WTC11 (cell line): Measurements from ENCODE around the gene FBF1. TPM values are rescaled to one million over a fixed set of nuclear protein-coding genes. Genes with fewer than 3 reads are reported as not detected.
"Not testable (repeated sequence)": the region's sequence is repeated elsewhere in the genome, so short reads cannot be mapped to it uniquely, and the experiment has no call there.

Experiments used
- ATAC-seq: fragments of 200-7000 bp; cut with Tn5 transposase; 2 replicates; pipeline ENCODE4 v1.10.0; 2021; ENCODE audit warnings: mild to moderate bottlenecking, moderate library complexity
- CTCF ChIA-PET: fragments of 300-600 bp; sonication (Branson Sonifier 250); formaldehyde crosslinking; loops from one replicate; lab custom pipeline; 2021; ENCODE audit warnings: antibody characterized with exemption; lab: Charles Lee
- POLR2A ChIA-PET: fragments of 350-600 bp; sonication (Branson Sonifier 250); formaldehyde crosslinking; loops from one replicate; lab custom pipeline; 2021; ENCODE audit warnings: antibody characterized with exemption; lab: Charles Lee
- DNase-seq: peaks from one replicate; pipeline ENCODE4 v3.0.0; 2021; ENCODE audit warnings: low spot score
- H3K27ac Mint-ChIP-seq: 2 replicates; pipeline ENCODE4 v1.8.0; 2021; ENCODE audit warnings: mixed read lengths
- H3K27me3 Mint-ChIP-seq: 2 replicates; pipeline ENCODE4 v1.8.0; 2021; ENCODE audit warnings: low read depth, mild to moderate bottlenecking, moderate library complexity, mixed read lengths
- H3K36me3 Mint-ChIP-seq: 2 replicates; pipeline ENCODE4 v1.8.0; 2021; ENCODE audit warnings: mixed read lengths
- H3K4me1 Mint-ChIP-seq: 2 replicates; pipeline ENCODE4 v1.8.0; 2022; ENCODE audit warnings: mixed read lengths
- H3K4me3 Mint-ChIP-seq: 2 replicates; pipeline ENCODE4 v1.8.0; 2021; ENCODE audit warnings: mild to moderate bottlenecking, moderate library complexity, mixed read lengths
- H3K9me3 Mint-ChIP-seq: 2 replicates; pipeline ENCODE4 v1.8.0; 2021; ENCODE audit warnings: mixed read lengths
- ATF1 ChIP-seq: sonication (generic); formaldehyde crosslinking; IDR thresholded peaks from 2 replicates; pipeline ENCODE4 v1.8.1; 2023; ENCODE audit warnings: mild to moderate bottlenecking, moderate library complexity, missing genetic modification reagents
- ATF6 ChIP-seq: sonication (generic); formaldehyde crosslinking; IDR thresholded peaks from 2 replicates; pipeline ENCODE4 v1.8.1; 2023; ENCODE audit warnings: mild to moderate bottlenecking, missing genetic modification reagents
- FOXK1 ChIP-seq: sonication (generic); formaldehyde crosslinking; IDR thresholded peaks from 2 replicates; pipeline ENCODE4 v1.8.0; 2022; ENCODE audit warnings: mild to moderate bottlenecking, moderate library complexity, missing genetic modification reagents
- GABPB1 ChIP-seq: sonication (generic); formaldehyde crosslinking; IDR thresholded peaks from 2 replicates; pipeline ENCODE4 v1.8.1; 2023; ENCODE audit warnings: mild to moderate bottlenecking, missing genetic modification reagents
- GTF2I ChIP-seq: fragments of 250-450 bp; sonication (Bioruptor Pico); conservative IDR thresholded peaks from 2 replicates; pipeline ENCODE4 v1.4.0; 2021; ENCODE audit warnings: mild to moderate bottlenecking
- IRF2 ChIP-seq: sonication (generic); formaldehyde crosslinking; IDR thresholded peaks from 2 replicates; pipeline ENCODE4 v1.8.0; 2022; ENCODE audit warnings: low read depth, missing genetic modification reagents, borderline replicate concordance
- MLX ChIP-seq: sonication (generic); formaldehyde crosslinking; IDR thresholded peaks from 2 replicates; pipeline ENCODE4 v1.8.1; 2023; ENCODE audit warnings: mild to moderate bottlenecking, missing genetic modification reagents, moderate library complexity
- MXD4 ChIP-seq: fragments of 250-450 bp; sonication (Bioruptor Pico); IDR thresholded peaks from 2 replicates; pipeline ENCODE4 v1.8.0; 2021; ENCODE audit warnings: mild to moderate bottlenecking, moderate library complexity, borderline replicate concordance
- MYBL2 ChIP-seq: sonication (generic); formaldehyde crosslinking; IDR thresholded peaks from 2 replicates; pipeline ENCODE4 v1.8.1; 2023; ENCODE audit warnings: mild to moderate bottlenecking, moderate library complexity, missing genetic modification reagents
- NFYB ChIP-seq: sonication (generic); formaldehyde crosslinking; conservative IDR thresholded peaks from 2 replicates; pipeline ENCODE4 v1.8.0; 2022; ENCODE audit warnings: low read depth, missing genetic modification reagents
- RELA ChIP-seq: sonication (generic); formaldehyde crosslinking; IDR thresholded peaks from 2 replicates; pipeline ENCODE4 v1.8.1; 2022; ENCODE audit warnings: missing genetic modification reagents, mild to moderate bottlenecking, borderline replicate concordance
- SMAD4 ChIP-seq: sonication (generic); formaldehyde crosslinking; IDR thresholded peaks from 2 replicates; pipeline ENCODE4 v1.8.0; 2022; ENCODE audit warnings: mild to moderate bottlenecking, missing genetic modification reagents
- ZNF416 ChIP-seq: fragments of 250-450 bp; sonication (Bioruptor Pico); IDR thresholded peaks from 2 replicates; pipeline ENCODE4 v1.9.0; 2021; ENCODE audit warnings: mild to moderate bottlenecking, inconsistent platforms
- total RNA-seq: library from RNA; stranded (reverse); gene quantifications from 3 replicates; pipeline ENCODE4 v1.2.3, GENCODE V29; 2021
- TF ChIP-seq, protein P1 (sequence below): sonication (generic); formaldehyde crosslinking; IDR thresholded peaks from 2 replicates; pipeline ENCODE4 v1.8.1; 2022; ENCODE audit warnings: missing genetic modification reagents, borderline replicate concordance
- TF ChIP-seq, protein P2 (sequence below): sonication (generic); formaldehyde crosslinking; IDR thresholded peaks from 2 replicates; pipeline ENCODE4 v1.8.0; 2022; ENCODE audit warnings: mild to moderate bottlenecking, missing genetic modification reagents

FBF1 gene
- total RNA-seq, 1 experiment from 2014 or later: 19.8 TPM

GRCh38 chr17:75869282-75870141, 71.3 kb downstream of the FBF1 start:
- ChIA-PET POLR2A (no interaction called here), CTCF (interaction anchor here (1.0 to 5.1 kb wide), 4 partner anchors 9 to 39 kb away, joined by 4 to 48 read pairs (median 14); partner anchors contain the start of genes MRPL38 and TRIM47)
- no peak overlapping the region; the same call in 1 of the 2 replicates for H3K27ac Mint-ChIP-seq
- ATAC-seq (no peak), DNase-seq (no peak)
- no peaks in the 10 kb centered on the region for H3K27me3 Mint-ChIP-seq
- H3K9me3 Mint-ChIP-seq: no peaks in the 10 kb centered on the region
- H3K36me3 Mint-ChIP-seq: no peaks in the 10 kb centered on the region
- peaks cover 28% of the 10 kb centered on the region for H3K4me1 Mint-ChIP-seq
- no peak overlapping the region for H3K4me3 Mint-ChIP-seq
- TF ChIP-seq GABPB1 (CRISPR knock-in tag) (peak; percentile 99), IRF2 (CRISPR knock-in tag) (no peak)

- not testable (repeated sequence) for H3K27ac Mint-ChIP-seq, ATAC-seq, H3K36me3 Mint-ChIP-seq
Observed at GRCh38 chr17:75868730-75869281, 72.0 kb downstream of the FBF1 start.

GRCh38 chr17:75865404-75866188, 75.2 kb downstream of the FBF1 start:
- H3K9me3 Mint-ChIP-seq, H3K27me3 Mint-ChIP-seq, ATAC-seq, H3K36me3 Mint-ChIP-seq, DNase-seq, H3K4me3 Mint-ChIP-seq, H3K27ac Mint-ChIP-seq: not testable (repeated sequence)
- peaks cover 25% of the 10 kb centered on the region for H3K4me1 Mint-ChIP-seq
- CTCF ChIA-PET: interaction anchor here (0.6 to 1.4 kb wide), 12 partner anchors 8 to 811 kb away, joined by 3 to 15 read pairs (median 5); partner anchors contain the start of genes CDK3, GALK1 and SMIM5
- POLR2A ChIA-PET: interaction anchor here (1.4 kb wide), 1 partner anchor 10 kb away, joined by 10 read pairs; the partner anchor contains the start of gene WBP2

More at GRCh38 chr17:75868730-75869281, 72.0 kb downstream of the FBF1 start:
- DNase-seq, H3K4me3 Mint-ChIP-seq, H3K27me3 Mint-ChIP-seq, POLR2A ChIA-PET, H3K9me3 Mint-ChIP-seq: not testable (repeated sequence)
- peaks cover 32% of the 10 kb centered on the region for H3K4me1 Mint-ChIP-seq
- CTCF ChIA-PET: interaction anchor here (1.0 to 1.4 kb wide), 2 partner anchors 9 to 37 kb away, joined by 4 to 9 read pairs; partner anchors contain the start of genes MRPL38 and TRIM47

- not testable (repeated sequence) for DNase-seq, H3K36me3 Mint-ChIP-seq, H3K4me3 Mint-ChIP-seq, H3K9me3 Mint-ChIP-seq, H3K27me3 Mint-ChIP-seq, H3K27ac Mint-ChIP-seq
- peak; percentile 8; the same call in 1 of the 2 replicates for ATAC-seq
- ChIA-PET POLR2A (interaction anchor here (0.7 to 1.4 kb wide), 2 partner anchors 9 to 34 kb away, joined by 3 to 10 read pairs; partner anchors contain the start of gene WBP2), CTCF (interaction anchor here (0.6 to 2.0 kb wide), 18 partner anchors 8 to 810 kb away, joined by 3 to 15 read pairs (median 4); partner anchors contain the start of genes CDK3, GALK1, SMIM5 and TRIM47)
- peaks cover 21% of the 10 kb centered on the region for H3K4me1 Mint-ChIP-seq
Observed at GRCh38 chr17:75864887-75865286, 76.0 kb downstream of the FBF1 start.

- DNase-seq: no peak
- no peaks in the 10 kb centered on the region for H3K36me3 Mint-ChIP-seq
- H3K27me3 Mint-ChIP-seq: peaks cover 2% of the 10 kb centered on the region; the same call in 1 of the 2 replicates
- peak; percentile 92 for ATAC-seq
- CTCF ChIA-PET: interaction anchor here (0.7 to 2.0 kb wide), 16 partner anchors 9 to 263 kb away, joined by 3 to 15 read pairs (median 5); partner anchors contain the start of genes CDK3, SMIM5, TRIM47 and WBP2
- 0 out of 2 replicates have a peak, but pooled peaks cover 3% of the 10 kb centered on the region for H3K9me3 Mint-ChIP-seq
- no peak overlapping the region for H3K4me3 Mint-ChIP-seq
- POLR2A ChIA-PET: interaction anchor here (0.7 to 1.4 kb wide), 2 partner anchors 9 to 34 kb away, joined by 3 to 10 read pairs; partner anchors contain the start of gene WBP2
- peak overlapping the region; percentile 41; the same call in 1 of the 2 replicates for H3K27ac Mint-ChIP-seq
- TF ChIP-seq SMAD4 (CRISPR knock-in tag) (no peak), RELA (CRISPR knock-in tag) (no peak), MXD4 (CRISPR knock-in tag) (no peak), ATF6 (CRISPR knock-in tag) (no peak), NFYB (CRISPR knock-in tag) (no peak), FOXK1 (CRISPR knock-in tag) (no peak), GTF2I (no peak), ATF1 (CRISPR knock-in tag) (no peak), MYBL2 (CRISPR knock-in tag) (no peak), MLX (CRISPR knock-in tag) (no peak), ZNF416 (CRISPR knock-in tag) (no peak)
- TF ChIP-seq, protein P1, sequence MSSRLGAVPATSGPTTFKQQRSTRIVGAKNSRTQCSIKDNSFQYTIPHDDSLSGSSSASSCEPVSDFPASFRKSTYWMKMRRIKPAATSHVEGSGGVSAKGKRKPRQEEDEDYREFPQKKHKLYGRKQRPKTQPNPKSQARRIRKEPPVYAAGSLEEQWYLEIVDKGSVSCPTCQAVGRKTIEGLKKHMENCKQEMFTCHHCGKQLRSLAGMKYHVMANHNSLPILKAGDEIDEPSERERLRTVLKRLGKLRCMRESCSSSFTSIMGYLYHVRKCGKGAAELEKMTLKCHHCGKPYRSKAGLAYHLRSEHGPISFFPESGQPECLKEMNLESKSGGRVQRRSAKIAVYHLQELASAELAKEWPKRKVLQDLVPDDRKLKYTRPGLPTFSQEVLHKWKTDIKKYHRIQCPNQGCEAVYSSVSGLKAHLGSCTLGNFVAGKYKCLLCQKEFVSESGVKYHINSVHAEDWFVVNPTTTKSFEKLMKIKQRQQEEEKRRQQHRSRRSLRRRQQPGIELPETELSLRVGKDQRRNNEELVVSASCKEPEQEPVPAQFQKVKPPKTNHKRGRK (CRISPR knock-in tag): no peak
- TF ChIP-seq, protein P2, sequence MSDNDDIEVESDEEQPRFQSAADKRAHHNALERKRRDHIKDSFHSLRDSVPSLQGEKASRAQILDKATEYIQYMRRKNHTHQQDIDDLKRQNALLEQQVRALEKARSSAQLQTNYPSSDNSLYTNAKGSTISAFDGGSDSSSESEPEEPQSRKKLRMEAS: no peak
- TF ChIP-seq, all 79 proteins: peak for 0
- H3K4me1 Mint-ChIP-seq: peaks cover 18% of the 10 kb centered on the region
Observed at GRCh38 chr17:75864448-75864871, 76.4 kb downstream of the FBF1 start.
